GM21825 (cell line): ENCODE results near the gene VRK1.

Experiments
- ATAC-seq: cut with Tn5 transposase; IDR thresholded peaks from one replicate; pipeline ENCODE4 v1.9.1; 2021; ENCODE audit warnings: mild to moderate bottlenecking, moderate library complexity; ENCODE audit not compliant: unreplicated experiment

Gene VRK1

DNA sequence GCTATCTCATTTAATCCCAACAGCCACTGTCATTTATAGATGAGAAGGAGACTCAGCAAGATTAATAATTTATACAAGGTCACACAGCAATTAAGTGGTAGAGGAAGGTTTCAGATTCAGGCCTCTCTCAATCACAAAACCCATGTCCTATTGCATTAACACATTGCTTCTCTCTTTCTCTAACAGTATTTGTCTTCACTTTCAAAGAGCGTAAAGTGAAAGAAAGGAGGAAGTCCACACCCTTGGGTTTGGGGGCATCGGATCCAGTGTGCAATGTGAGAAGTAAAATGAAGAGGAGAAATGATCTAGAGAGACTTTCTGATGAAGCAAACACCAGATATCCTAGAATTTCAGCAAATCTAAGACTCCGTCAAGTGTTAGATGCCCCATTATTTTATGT, 7.0 kb upstream of the VRK1 start:
- no peak for ATAC-seq

DNA sequence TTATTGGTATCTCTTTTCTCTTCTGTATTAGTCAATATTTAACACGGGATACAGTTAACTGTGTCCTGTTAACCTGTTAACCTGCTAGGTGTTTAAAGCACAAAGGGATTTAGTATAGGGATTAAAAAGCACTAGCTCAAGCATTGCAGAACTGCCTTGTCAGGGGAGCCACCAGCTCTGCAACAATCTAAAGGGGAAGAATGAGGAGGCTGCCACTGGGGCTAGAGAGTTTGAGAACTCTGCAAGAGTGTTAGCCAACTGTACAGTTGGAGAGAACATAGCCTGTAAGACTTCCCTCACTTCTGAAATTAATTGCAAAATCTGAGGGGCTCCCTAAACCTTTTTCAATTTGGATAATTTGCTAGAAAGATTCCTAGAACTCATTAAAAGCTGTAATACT, 6.5 kb upstream of the VRK1 start:
- ATAC-seq, result no peak

DNA sequence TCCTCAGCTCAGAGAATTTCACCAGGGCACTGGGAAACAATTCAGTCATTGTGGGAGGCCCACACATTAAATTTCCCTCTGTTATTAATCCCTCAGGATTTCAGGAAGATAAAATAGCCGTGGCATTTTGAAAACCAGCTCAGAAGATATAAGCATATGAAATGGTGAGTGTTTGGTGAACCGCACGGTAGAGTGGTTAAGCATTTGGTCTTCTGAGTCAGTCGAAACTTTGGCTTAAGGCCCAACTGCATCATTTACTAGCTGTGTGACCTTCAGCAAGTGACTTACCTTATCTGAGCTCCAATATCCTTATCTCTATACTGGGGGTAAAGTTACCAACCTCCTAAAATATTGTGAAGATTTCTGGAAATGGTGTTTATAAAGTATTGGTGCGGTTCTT, 5.2 kb upstream of the VRK1 start:
- ATAC-seq, result no peak

DNA sequence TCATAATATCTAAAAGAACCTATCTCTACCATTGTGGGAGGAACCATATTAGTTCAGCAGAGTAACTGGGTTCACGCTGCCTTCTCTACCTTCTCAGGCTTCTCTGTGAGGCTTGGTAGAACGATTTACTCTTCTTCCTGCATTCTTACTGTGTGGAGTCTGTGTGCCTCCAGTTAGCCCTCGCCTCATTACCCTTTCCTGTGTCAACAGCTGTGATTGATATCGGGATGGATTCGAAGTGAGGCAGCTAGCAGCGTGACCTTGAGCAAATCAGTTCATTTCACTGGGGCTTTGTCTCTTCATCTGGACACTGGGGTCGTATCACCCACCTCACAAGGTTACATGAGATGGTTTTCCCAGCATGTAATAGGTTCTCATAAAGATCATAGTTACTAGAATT, 4.6 kb upstream of the VRK1 start:
- no peak for ATAC-seq

DNA sequence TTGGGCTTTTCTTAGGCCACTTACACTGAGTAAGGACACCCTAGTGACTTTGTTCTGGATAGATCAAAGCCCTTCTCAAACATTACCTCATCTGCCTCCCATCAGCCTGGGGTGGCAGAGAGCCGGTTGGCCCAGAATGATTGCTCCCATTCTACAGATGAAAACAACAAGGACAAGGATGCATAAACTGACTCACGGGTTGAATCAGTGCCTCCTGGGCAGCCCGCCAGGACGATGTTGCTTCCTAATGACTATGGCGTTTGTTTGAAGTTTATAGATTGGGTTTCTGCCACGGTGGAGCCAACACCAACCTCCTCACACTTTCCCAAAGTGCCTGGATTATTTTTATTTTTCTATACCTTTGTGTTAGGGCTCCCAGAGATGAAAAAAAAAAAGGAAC, 3.6 kb upstream of the VRK1 start:
- no peak for ATAC-seq

DNA sequence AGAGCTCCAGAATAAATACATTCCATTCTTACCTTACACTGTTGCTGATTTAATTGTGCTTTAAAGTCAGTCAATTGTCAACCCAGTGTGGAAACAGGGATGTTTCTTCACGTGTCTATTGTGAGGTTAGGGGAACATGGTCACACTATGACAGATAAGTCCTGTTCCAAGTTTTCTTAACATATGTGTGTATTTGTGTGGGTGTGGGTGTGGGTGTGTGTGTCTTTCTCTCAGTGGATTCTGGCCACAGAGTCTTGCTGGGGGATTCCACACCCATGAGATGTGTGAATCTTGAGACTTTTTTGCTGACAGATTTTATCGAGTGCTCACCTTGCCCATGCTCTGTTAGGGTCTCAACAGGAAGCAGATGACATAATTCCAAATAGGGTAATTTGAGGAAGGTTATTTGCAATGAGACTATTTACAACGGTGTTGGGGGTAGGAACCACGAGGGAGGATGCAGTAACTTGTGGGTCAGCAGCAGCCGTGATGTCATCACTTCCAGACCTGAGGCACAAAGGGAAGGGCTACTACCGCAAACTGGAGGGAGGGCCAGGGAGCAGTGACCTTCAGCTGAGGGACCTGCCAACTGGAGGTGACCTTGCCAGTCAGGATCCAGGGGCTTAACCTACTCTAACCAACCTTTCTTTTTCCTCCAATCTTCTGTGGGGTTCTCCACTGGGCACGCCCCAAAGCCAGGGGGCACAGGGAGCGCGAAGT, 1.9 kb upstream of the VRK1 start:
- no peak for ATAC-seq

DNA sequence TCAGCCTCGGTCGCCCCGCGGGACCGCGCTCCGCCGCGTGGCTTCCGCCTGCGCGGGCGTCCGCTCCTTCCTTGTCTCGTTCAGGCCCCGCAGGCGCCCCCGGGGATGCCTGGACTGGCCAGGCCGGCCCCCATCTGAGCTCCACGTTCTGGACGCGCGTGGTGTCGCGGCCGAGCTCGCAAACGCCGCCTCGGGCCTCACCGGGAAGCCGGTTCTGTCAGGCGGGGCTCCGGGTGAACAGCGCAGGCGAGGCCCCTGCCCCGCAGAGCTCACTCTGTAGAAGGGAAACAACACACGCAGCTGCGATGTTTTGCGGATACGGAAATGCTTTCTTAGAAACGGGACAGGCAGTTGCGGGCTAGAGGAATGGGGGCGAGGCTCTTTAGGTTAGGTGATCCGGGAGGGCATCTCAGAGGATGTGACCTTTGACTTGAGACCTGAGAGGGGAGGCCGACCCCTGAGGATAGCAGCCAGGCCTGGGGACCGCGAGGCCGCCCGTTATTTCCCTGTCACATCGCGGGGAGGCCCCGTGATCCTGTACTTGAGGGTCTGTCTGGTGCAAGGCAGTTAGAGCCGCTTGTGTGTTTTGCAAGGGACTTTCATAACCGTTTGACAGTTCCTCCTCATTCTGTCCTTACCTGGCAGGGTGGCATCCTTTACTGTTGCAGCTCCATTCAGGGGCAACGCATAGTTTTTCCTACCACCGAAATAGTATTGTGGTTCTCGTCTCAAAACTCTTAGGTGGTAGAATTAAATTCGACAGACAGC, 584 bp downstream of the VRK1 start:
- peak; percentile 31 for ATAC-seq

- no peak for ATAC-seq
Observed at GRCh38 chr14:96798956-96799355, 1.8 kb downstream of the VRK1 start.

DNA sequence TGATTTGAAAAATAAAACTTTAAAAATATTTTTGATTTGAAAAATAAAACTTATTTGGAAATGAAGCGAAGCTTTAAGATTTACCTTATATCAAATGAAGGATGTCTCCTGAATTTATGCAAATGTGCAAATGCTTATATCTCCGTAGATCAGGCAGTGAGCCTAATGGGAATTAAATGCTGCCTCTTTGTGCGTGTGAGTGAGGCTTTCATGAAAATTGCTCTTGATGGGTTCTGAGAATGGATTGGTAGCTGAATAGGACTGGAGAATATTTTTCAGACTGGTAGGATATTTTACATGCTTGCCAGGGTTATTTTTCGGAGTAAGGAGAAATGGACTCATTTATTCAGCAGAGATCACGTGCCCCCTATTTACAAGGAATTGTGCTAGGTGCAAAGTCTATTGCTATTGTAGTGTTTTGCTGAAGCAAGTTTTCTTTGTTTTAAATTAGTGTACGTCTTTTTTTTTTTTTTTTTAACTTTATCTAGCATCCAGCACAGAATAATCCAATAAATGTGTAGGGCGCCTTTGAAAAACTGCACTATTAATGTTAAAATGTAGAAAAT, 2.4 kb downstream of the VRK1 start:
- ATAC-seq, result no peak

GRCh38 chr14:96801931-96802330, 4.7 kb downstream of the VRK1 start:
- no peak for ATAC-seq

DNA sequence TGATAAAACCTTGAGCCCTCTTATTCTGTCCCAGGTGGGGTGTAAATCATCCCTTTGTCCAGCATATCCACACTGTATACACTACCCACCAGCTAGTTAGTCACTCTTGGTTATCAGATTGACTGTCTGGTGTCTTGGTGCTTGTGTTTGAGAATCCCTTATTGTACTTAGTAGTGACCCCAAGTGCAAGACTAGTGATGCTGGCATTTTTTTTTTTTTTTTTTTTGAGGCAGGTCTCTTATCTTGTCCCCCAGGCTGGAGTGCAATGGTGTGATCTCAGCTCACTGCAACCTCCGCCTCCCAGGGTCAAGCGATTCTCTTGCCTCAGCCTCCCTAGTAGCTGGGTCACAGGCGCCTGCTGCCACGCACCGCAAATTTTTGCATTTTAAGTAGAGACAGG, 5.8 kb downstream of the VRK1 start:
- ATAC-seq, result no peak

- no peak for ATAC-seq
Observed at GRCh38 chr14:96803958-96804357, 6.8 kb downstream of the VRK1 start.

GRCh38 chr14:96804895-96805294, 7.7 kb downstream of the VRK1 start:
- no peak for ATAC-seq

DNA sequence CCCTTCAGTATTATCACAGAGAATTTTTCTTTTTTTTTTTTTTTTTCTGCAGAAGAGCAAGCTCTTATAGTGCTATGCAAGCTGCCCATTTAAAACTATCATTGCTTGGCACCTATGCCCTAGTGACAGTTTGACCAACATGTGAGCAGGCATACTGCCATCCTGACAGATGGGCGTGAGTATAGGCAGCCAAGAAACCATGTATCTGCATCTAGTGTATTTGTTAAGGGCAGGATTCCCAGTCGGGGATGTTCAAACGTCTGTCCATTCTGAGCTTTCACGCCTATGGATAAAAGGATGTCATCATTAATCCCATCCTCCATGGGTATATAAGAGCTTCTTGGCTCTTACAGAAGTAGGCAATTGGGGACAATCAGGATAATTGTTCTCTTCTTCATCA, 8.8 kb downstream of the VRK1 start:
- ATAC-seq, result no peak

DNA sequence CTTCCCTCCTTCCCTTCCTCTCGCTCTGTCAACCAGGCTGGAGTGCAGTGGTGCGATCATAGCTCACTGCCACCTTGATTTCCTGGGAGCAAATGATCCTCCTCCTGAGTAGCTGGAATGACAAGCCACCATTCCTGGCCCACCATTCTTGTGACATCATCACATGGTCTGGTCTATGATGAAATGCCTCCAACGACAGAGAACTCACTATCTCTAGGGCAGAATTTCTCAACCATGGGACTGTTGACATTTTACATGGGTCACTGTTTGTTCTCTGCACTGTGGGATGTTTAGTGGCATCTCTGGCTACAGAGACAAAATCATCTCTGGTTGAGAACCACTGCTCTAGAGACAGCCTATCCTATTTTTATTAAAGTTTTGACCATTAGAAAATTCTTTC, 9.7 kb downstream of the VRK1 start:
- ATAC-seq, result no peak

- ATAC-seq, result no peak
Observed at GRCh38 chr14:96808619-96809406, 11.6 kb downstream of the VRK1 start.

DNA sequence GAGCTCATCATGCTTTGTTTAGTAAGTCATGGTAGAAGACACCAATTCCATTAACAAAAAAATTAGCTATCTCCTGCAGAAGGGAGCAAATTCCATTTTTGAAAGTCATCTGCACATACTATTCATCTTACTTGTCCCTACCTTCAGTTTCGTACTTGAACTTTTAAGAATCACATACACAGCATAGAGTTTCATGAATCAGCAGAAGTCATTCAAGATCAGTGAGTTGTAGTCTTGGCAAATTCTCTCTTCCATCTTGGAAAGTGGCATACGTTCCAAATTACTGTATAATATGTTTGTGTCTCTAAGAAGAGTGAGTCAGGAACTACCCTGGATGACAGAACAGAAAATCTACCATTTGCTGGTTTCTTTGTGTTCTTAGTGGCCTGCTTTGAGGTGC, 14.1 kb downstream of the VRK1 start:
- ATAC-seq, result no peak

GRCh38 chr14:96811985-96812667, 14.9 kb downstream of the VRK1 start:
- ATAC-seq, result peak; percentile 81

DNA sequence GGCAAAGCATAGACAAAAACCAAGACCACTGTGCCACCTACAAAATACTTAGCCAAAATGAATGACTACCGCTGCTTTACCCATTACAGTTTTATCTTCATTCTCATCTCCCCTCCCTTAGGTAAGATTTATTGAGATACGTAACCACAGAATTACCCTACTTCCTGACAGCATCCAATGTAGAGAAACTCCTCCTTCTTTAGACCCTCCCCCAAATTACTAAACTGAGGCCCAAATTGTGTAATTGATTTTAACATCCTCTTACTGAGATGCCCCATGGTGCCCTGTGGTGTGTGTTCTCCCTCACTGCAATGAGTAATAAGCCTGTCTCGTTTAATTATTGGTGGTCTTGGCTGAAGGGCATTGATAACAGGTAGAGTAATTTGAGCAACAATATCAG, 19.1 kb downstream of the VRK1 start:
- ATAC-seq, result no peak

DNA sequence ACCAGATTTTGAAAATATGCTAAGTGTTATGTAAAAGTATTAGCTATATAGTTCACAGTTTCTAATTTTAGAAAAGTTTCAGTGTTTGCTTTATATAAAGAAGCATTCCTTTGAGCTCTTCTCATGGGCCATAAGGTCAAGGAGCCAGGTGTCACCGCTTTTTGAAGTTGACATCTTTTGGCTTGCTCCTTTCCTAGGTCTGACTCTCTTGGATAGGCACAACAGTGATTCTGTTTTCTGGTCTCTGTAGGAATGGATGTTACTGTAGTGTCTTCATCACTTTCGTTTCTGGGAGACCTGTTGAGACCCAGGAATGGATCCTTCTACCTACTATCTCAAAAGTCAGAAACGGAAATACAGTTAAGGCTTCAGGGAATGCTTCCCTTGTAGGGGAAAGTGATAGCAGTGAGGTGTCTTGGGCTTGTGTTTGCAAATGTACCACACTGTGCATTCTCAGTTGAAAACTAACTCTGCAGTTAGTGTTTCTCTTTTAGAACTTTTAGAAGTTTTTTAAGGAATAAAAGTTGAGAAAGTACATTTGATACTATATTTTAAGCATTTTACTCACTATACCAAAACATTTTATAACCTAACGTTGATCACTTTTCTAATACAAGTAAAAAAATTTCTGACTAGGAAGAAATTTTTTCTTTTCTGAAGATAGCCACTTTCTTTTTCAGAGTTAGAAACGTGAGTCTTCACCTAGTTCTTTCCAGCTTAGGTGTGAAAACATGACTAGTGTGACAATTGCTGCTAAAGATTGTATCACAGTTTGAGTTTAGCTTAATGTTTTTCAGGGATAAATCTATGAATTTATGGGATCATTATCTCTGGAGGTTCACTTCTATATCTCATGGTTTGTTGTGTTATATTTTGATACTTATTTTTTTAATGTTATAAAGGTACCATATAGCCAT, 20.8 kb downstream of the VRK1 start:
- ATAC-seq, result no peak
